GM21825 (cell line): ENCODE data around the gene GALNT13.

Source experiments
- ATAC-seq: cut with Tn5 transposase; IDR thresholded peaks from one replicate; pipeline ENCODE4 v1.9.1; 2021; ENCODE audit warnings: mild to moderate bottlenecking, moderate library complexity; ENCODE audit not compliant: unreplicated experiment

The GALNT13 gene

GRCh38 chr2:154097833-154098398 is 226.2 kb downstream of the GALNT13 start:
- no peak for ATAC-seq

- no peak for ATAC-seq
These were observed 249.0 kb downstream of the GALNT13 start for GRCh38 chr2:154120706-154121105.

GRCh38 chr2:154125891-154126290 is 254.2 kb downstream of the GALNT13 start:
- no peak for ATAC-seq

DNA sequence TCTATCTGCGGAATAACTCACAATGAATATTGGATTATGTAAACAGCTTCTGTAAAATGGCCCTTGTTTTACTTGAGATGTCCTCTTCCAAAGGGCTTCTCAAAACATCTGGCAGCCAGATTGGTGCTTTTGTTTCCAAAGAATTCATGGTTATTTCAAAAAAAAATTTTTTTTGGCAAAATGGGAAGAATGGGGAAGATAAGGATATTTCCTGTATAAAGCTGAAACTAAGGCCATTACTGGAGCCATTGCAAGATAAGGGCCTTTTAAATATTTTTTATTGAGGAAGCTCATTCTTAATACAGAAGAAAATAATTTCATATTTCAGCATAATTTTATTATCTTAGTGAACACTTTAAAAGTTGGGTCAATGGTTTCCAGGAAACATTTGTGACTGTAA is 259.1 kb downstream of the GALNT13 start:
- ATAC-seq = no peak

- no peak for ATAC-seq
These were observed 261.1 kb downstream of the GALNT13 start for GRCh38 chr2:154132827-154133226.

GRCh38 chr2:154133823-154134222 is 262.1 kb downstream of the GALNT13 start:
- no peak for ATAC-seq

GRCh38 chr2:154140249-154141025 is 268.7 kb downstream of the GALNT13 start:
- no peak for ATAC-seq

DNA sequence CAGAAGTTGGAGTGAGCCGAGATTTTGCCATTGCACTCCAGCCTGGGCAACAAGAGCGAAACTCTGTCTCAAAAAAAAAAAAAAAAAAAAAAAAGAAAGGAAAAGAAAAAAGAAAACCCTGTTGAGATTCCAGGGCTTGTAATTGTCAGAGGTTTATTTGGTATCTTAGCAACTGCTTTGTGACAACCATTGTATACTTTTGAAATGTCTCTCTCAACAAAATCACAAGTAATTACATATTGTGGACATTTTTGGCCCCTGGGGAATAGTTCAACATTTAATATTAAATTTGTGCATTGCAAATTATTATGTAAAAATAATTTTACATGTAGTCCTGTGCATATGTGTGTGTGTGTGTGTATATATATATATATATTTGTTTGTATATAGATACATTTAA is 270.8 kb downstream of the GALNT13 start:
- ATAC-seq = no peak

- no peak for ATAC-seq
These were observed 271.4 kb downstream of the GALNT13 start for GRCh38 chr2:154143105-154143504.

- ATAC-seq = no peak
These were observed 286.4 kb downstream of the GALNT13 start for GRCh38 chr2:154158101-154158500.

DNA sequence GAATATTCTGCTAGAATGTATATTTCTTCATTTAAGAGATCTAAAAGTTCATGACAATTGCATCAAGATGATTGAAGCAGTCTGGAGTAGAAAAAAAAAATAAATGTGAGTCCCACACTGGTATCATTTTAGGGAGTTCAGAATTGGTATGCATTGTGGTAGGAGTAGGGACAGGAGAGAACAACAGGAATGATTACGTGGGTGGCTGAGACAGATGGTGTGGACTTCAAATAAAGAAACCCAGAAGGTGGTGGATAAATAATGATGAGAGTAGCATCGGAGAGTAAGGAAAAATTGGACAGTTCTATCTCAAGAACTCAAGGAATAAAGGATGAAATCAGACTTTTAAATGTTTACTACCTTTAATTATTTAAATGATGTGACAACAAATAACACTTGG is 289.6 kb downstream of the GALNT13 start:
- no peak for ATAC-seq

- ATAC-seq = no peak
These were observed 298.7 kb downstream of the GALNT13 start for GRCh38 chr2:154170400-154170799.

- no peak for ATAC-seq
These were observed 301.4 kb downstream of the GALNT13 start for GRCh38 chr2:154173164-154173563.

DNA sequence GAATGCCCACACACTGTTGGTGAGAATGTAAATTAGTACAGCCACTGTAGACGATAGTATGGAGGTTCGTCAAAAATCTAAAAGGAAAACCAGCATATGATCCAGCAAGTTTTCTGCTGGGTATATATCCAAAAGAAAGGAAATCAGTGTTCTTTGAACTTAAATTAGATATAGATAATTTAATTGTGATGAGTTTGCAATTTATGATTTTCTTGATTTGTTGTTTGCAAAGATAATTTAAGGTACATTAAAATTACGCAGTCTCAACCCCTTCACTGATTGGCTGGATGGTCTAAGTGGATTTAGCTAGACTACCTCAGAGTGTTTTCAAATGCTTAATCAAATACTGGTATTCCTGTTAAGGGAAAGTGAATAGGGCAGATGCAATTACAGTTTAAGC is 302.2 kb downstream of the GALNT13 start:
- ATAC-seq = no peak

DNA sequence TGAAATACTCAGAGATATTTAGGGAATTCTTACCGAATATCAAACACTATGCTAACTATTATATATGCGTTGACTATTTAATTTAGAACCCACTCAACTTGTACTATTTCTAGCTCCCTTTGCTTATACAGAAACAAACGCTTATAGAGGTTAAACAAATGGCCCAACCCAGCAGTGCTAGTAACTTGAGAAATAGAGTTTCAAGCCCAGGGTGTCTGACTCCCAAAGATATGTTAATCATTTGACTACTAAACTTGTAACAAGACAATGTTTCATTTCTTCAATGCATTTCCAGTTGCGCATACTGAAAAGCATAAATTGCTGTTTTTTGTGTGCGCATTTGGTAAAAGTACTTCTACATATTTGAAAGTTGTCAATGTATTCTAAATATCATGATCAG is 310.3 kb downstream of the GALNT13 start:
- no peak for ATAC-seq

DNA sequence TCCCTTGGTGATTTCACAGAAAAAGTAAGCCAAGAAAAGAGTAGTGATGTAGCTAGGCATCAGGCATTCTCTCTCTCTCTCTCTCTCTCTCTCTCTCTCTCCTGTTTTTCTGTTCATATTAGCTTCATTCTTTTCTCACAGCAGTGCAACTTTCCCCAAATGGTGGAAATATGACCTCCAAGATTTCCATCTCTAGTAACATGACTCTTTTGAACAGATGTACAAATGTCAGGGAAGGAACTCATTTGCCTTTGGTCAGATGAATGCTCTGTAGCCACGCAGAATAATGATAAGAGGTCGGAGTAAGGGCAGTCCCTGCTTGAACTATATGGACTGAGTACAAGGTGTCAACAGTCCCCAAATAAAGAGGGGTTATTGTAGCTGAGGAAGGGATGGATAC is 316.2 kb downstream of the GALNT13 start:
- ATAC-seq = no peak

DNA sequence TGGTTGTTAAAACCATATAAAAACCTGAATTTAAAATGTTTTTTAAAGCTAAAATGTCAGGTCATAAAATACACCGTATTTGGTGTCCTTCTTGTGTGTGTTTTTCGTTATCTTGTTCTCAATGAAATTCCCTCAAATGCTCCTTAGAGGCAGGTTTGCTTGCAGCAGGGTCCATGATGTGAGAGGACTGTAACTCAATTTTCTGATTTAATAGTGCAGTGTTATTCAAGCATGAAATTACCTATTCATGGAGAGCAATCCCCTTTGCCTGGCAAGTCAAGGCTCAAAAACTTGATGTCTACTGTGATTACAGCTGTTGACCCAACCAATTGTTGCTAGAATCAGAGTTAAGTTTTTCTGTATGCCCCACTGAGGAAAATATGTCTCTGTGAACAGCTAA is 318.2 kb downstream of the GALNT13 start:
- ATAC-seq = no peak

DNA sequence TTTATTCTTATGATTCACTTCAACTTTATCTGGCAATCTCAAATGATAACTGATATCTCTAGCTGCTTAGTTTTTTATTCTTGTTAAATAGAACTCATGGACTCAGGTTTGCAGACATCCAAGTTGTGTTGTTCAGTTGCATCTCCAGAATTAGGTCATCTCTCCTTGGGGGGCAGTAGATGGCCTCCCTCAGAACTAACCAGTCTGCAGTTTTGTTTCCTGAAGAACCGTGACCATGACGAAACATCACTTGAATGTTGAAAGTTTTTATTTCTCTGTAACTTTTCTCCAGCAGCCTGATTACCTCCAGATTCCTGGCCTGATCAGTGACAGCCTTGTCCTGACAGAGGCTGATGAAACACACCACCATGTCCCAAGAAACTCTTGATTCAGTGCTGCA is 321.5 kb downstream of the GALNT13 start:
- no peak for ATAC-seq

GRCh38 chr2:154194909-154195643 is 323.4 kb downstream of the GALNT13 start:
- ATAC-seq = no peak

- no peak for ATAC-seq
These were observed 324.0 kb downstream of the GALNT13 start for GRCh38 chr2:154195644-154196195.

DNA sequence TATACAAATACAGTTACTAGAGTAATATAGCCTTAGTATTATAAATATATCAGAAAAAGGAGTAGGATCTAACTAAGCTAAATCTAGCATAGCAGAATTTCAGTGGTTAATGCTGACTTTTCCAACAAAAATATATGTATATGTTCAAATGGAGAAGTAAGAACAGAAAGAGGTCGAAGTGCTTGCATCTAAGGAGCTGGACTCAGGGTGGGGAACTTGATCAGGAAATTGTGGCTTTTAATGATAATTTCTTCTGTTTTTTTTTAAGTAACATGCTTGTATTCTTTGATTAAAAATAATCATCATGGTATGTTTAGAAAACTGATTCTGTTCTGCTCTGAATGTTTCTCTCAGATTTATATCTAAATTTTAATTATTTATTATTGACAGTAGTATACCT is 327.1 kb downstream of the GALNT13 start:
- ATAC-seq = no peak

DNA sequence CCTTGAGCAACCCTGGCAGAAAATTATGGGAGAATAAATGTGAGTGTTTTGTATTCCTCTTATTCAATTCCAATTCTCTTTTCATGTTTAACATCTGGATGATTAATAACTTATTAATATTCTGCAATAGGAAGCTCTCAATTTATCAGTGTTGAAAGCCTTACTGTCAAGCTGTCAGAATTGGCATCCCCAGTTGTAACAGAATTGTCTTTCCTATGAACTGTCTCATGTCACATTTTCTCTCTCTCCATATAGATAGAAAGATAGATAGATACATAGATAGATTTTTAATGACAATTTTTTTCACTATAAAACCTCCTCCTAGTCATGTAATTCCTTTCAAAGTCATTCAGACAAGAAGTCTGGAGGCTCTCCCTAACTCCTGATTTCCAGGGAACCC is 331.5 kb downstream of the GALNT13 start:
- no peak for ATAC-seq
